Measurements from ENCODE around the gene FNDC10.

DNA sequence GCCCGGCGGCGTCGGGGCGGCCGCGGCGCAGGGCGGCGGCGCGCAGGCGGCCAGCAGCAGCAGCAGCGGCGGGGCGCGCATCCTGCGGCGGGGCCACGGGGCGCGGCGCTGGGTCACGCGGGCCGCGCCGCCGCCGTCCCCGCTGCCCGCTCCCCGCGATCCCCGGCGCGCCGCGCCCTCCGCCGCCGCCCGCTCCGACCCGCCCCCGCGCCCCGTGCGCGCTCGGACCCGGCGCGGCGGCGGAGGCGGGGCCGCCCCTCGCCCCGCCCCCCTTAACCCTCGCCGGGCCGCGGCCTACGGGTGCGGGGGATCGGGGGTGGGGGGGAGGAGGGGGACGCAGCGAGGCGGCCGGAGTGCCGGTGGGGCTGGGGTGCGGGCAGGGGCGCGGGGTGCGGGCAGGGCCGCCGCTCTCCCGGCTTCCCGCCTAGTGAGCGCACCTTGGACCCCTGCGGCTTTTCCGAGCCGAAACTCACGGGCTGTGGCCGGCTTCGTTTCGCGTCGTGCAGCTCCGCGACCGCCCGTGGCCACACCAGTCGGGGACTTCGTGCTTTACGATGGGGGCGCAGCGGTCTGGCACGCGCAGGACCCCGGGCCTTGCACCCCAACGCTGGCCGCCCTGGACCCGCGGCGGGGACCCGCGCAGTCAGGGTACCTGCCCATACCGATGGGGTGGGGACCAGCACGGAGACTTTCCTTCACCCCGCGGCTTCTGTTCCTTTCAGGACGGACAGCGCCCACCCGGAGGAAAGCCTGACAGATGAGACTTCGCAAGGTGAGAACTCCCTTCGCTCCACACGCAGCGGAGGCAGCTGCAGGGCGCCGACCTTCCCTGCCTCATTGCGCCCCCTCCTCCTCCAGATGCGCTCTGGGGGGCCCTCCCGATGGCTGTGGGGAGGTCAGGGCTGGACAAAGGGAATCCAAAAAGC lies at the start of gene FNDC10:
- TF ChIP-seq, protein P1, sequence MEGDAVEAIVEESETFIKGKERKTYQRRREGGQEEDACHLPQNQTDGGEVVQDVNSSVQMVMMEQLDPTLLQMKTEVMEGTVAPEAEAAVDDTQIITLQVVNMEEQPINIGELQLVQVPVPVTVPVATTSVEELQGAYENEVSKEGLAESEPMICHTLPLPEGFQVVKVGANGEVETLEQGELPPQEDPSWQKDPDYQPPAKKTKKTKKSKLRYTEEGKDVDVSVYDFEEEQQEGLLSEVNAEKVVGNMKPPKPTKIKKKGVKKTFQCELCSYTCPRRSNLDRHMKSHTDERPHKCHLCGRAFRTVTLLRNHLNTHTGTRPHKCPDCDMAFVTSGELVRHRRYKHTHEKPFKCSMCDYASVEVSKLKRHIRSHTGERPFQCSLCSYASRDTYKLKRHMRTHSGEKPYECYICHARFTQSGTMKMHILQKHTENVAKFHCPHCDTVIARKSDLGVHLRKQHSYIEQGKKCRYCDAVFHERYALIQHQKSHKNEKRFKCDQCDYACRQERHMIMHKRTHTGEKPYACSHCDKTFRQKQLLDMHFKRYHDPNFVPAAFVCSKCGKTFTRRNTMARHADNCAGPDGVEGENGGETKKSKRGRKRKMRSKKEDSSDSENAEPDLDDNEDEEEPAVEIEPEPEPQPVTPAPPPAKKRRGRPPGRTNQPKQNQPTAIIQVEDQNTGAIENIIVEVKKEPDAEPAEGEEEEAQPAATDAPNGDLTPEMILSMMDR (IDR thresholded peaks at IDR 0.05; ENCODE audit: insufficient read depth, low read depth, low read length): no peak
- peak; percentile 76 for TF ChIP-seq EZH2 (IDR thresholded peaks at IDR 0.05; ENCODE audit: insufficient read depth, low read length)
